K562 (cell line): ENCODE results near the gene MED12. TPM values are rescaled to one million over a fixed set of nuclear protein-coding genes. Genes with fewer than 3 reads are reported as not detected.

ENCODE experiments used
- BCOR ChIP-seq: fragments of 450-650 bp; IDR thresholded peaks from 2 replicates; pipeline ENCODE4 v1.6.1; 2016
- CREBBP ChIP-seq: IDR thresholded peaks from one replicate; pipeline ENCODE4 v1.6.1; 2012; ENCODE audit warnings: low read depth, mild to moderate bottlenecking, control low read depth, inconsistent platforms, low read length
- KDM1A ChIP-seq, 2 experiments: fragments of 450-650 bp; IDR thresholded peaks; 2 replicates each; pipeline ENCODE4 v1.6.1; 2016; ENCODE audit warnings: mild to moderate bottlenecking in 2 of 2
- KLF10 ChIP-seq: fragments of 250-450 bp; sonication (Bioruptor Pico); IDR thresholded peaks from 2 replicates; pipeline ENCODE4 v1.6.1; 2021; ENCODE audit warnings: matching md5 sums
- MGA ChIP-seq: fragments of 450-650 bp; IDR thresholded peaks from 2 replicates; pipeline ENCODE4 v1.6.1; 2016; ENCODE audit warnings: mild to moderate bottlenecking, moderate library complexity
- PTTG1 ChIP-seq: fragments of 450-650 bp; IDR thresholded peaks from 2 replicates; pipeline ENCODE4 v1.6.1; 2016; ENCODE audit warnings: low read depth, mild to moderate bottlenecking, missing genetic modification characterization, missing compliant biosample characterization
- SMARCA4 ChIP-seq: fragments of 450-650 bp; IDR thresholded peaks from 2 replicates; pipeline ENCODE4 v1.6.1; 2016
- TFE3 ChIP-seq: fragments of 450-650 bp; formaldehyde crosslinking; IDR thresholded peaks from 2 replicates; pipeline ENCODE4 v1.4.0; 2020; ENCODE audit warnings: mild to moderate bottlenecking, mixed read lengths
- ZNF224 ChIP-seq: sonication (generic); formaldehyde crosslinking; IDR thresholded peaks from 2 replicates; pipeline ENCODE4 v1.8.0; 2022; ENCODE audit warnings: mild to moderate bottlenecking, missing genetic modification reagents
- ZNF639 ChIP-seq, 2 experiments: fragments of 200-800 bp in 1 of 2; sonication (Bioruptor generic) in 1 of 2; sonication (generic) in 1 of 2; formaldehyde crosslinking in 1 of 2; IDR thresholded peaks in 1 of 2; conservative IDR thresholded peaks in 1 of 2; 2 replicates each; pipeline versions ENCODE4 v1.5.0 to v1.6.1; 2016 to 2020; ENCODE audit warnings: missing compliant biosample characterization in 1 of 2, missing genetic modification characterization in 1 of 2, missing genetic modification reagents in 1 of 2
- polyA plus RNA-seq, 8 experiments: library from polyadenylated mRNA; depleted of rRNA in 4 of 8; stranded (reverse) in 5 of 8; unstranded in 3 of 8; fragments of >200 nt; fragmentation: Nextera tagmentation in 2 of 8; fragmentation: Illumina TruSeq in 1 of 8; extraction: Ambion mirVana in 2 of 8; extraction: Trizol in 1 of 8; gene quantifications; 2 replicates each; pipeline versions ENCODE4 v1.2.1 to v1.2.3, GENCODE V29; 2011 to 2014; ENCODE audit warnings: inconsistent platforms in 1 of 8, missing spikeins in 1 of 8
- total RNA-seq, 7 experiments: library from RNA; depleted of rRNA in 6 of 7; stranded (reverse); fragments of >200 nt in 6 of 7; fragmentation: Illumina TruSeq in 2 of 7; extraction: Trizol in 2 of 7; gene quantifications; 2 replicates each; pipeline versions ENCODE4 v1.2.1 to v1.2.3, GENCODE V29; 2011 to 2021; ENCODE audit warnings: low replicate concordance in 1 of 7

The MED12 gene
- total and polyA plus RNA-seq, 9 of the 15 experiments (the other 6 are each of a cell fraction or from before 2014, with no cell fraction given): 1.6 to 49.7 (median 8.6) TPM

DNA sequence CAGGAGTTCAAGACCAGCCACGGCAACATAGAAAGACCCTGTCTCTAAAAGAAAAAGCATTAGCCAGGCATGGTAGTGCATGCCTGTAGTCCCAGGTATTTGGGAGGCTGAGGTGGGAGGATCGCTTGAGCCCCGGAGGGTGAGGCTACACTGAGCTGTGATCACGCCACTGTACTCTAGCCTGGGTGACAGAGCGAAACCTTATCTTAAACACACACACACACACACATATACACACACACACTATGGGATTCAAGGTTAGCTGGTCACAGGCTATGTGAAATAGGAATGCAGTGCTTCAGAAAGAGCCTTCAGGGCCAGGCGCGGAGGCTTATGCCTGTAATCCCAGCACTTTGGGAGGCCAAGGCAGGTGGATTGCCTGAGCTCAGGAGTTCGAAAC is 49.7 kb downstream of the MED12 start (continued):
- TF ChIP-seq MGA (no peak), CREBBP (no peak), ZNF224 (CRISPR knock-in tag) (no peak), ZNF639 (CRISPR knock-in tag; conservative IDR thresholded peaks at IDR 0.05 in 1 of 2, IDR thresholded peaks at IDR 0.05 in 1 of 2) (no peak), BCOR (peak; percentile 88), KDM1A (IDR thresholded peaks at IDR 0.05) (peak; percentile 46 to 50; a peak in 3 of 4 replicates), PTTG1 (tag) (no peak), KLF10 (CRISPR knock-in tag) (no peak), TFE3 (CRISPR knock-in tag) (no peak), SMARCA4 (0 out of 2 replicates have a peak, but pooled peaks have one; percentile 57)
